Measurements from ENCODE around the gene HOMER2.
"Not testable (repeated sequence)": the region's sequence is repeated elsewhere in the genome, so short reads cannot be mapped to it uniquely, and the experiment has no call there.

- TF ChIP-seq POLR2A, CTCF (IDR thresholded peaks at IDR 0.05): not testable (repeated sequence)
Observed at GRCh38 chr15:83000672-83001031, 48.1 kb upstream of the HOMER2 start.

All from prostate gland (tissue), 2 donors.